ENCODE data around the gene CXCL9. TPM values are rescaled to one million over a fixed set of nuclear protein-coding genes. Genes with fewer than 3 reads are reported as not detected.
A peak's percentile ranks its signal among the peaks of the same experiment; 100 is the strongest.

The CXCL9 gene
- polyA plus RNA-seq, 1 experiment = not detected

DNA sequence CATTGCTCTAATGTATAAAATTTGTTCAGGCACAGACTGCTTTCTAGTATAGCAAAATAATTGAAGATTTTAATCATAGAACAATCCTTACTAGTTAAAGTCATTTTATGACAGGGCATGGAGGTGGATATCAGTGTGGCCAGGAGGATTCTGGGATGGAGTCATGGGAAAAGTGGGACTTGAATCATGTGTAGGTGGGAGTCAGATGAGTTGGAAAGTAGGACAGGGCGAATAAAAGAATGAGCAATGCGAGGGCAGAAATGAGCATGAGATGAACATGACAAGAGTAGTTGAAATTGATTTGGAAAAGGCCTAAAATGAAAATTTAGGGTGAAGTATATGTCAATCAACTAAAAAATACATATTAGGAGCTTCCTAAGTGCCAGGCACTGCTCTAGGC, 9.4 kb downstream of the CXCL9 start:
- TF ChIP-seq CTCF (IDR thresholded peaks at IDR 0.05; ENCODE audit: low read depth, low read length) = no peak
- no peak for DNase-seq (ENCODE audit: low read depth, low spot score)
- POLR2A ChIA-PET = no interaction called here
- Histone ChIP-seq H3K9me3 (ENCODE audit: control insufficient read depth, insufficient read depth, low read length) (no peaks in the 10 kb centered on the region), H3K27ac (ENCODE audit: low read depth, low read length) (no peak overlapping the region), H3K27me3 (ENCODE audit: control insufficient read depth, insufficient read depth, low read length) (no peaks in the 10 kb centered on the region), H3K4me3 (ENCODE audit: low read depth, low read length) (no peak overlapping the region)
- CTCF ChIA-PET = interaction anchor here (0.5 to 4.8 kb wide), 3 partner anchors 65 to 1420 kb away, joined by 3 to 64 read pairs (median 41); no protein-coding TSS in a partner anchor

GRCh38 chr4:75997081-75997480, 10.2 kb downstream of the CXCL9 start:
- Histone ChIP-seq H3K27me3 (ENCODE audit: control insufficient read depth, insufficient read depth, low read length) (no peaks in the 10 kb centered on the region), H3K27ac (ENCODE audit: low read depth, low read length) (no peak overlapping the region), H3K9me3 (ENCODE audit: control insufficient read depth, insufficient read depth, low read length) (no peaks in the 10 kb centered on the region), H3K4me3 (ENCODE audit: low read depth, low read length) (no peak overlapping the region)
- DNase-seq (ENCODE audit: low read depth, low spot score) = no peak
- CTCF ChIA-PET = interaction anchor here (0.9 to 6.2 kb wide), 12 partner anchors 13 to 508 kb away, joined by 3 to 163 read pairs (median 14); partner anchors contain the start of gene ART3
- no peak for TF ChIP-seq CTCF (IDR thresholded peaks at IDR 0.05; ENCODE audit: low read depth, low read length)
- POLR2A ChIA-PET = no interaction called here

DNA sequence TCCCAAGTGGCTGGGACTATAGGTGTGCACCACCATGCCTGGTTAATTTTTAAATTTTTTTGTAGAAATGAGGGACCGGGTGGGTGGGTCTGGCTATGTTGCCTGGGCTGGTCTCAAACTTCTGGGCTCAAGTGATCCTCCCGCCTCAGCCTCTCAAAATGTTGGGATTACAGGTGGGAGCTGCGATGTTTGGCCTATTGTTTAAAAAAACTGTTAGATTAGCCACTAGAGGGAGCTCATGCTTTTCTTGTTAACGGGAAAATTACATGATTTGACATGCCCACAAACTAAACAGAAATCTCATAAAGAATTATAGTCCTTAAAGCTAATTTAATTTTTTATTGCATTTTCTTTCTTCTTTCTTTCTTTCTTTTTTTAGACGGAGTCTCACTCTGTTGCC, 11.6 kb downstream of the CXCL9 start:
- POLR2A ChIA-PET = interaction anchor here (0.6 to 0.7 kb wide), 2 partner anchors 71 to 1184 kb away, joined by 3 to 6 read pairs; no protein-coding TSS in a partner anchor
- CTCF ChIA-PET = interaction anchor here (0.6 to 6.2 kb wide), 48 partner anchors 8 to 844 kb away, joined by 3 to 163 read pairs (median 5); partner anchors contain the start of genes ART3, CXCL11 and CXCL9
- no peak overlapping the region for H3K27ac ChIP-seq (ENCODE audit: low read depth, low read length)
- no peaks in the 10 kb centered on the region for H3K27me3 ChIP-seq (ENCODE audit: control insufficient read depth, insufficient read depth, low read length)
- no peaks in the 10 kb centered on the region for H3K9me3 ChIP-seq (ENCODE audit: control insufficient read depth, insufficient read depth, low read length)
- H3K4me3 ChIP-seq (ENCODE audit: low read depth, low read length) = no peak overlapping the region
- TF ChIP-seq CTCF (IDR thresholded peaks at IDR 0.05; ENCODE audit: low read depth, low read length) = peak; percentile 63
- no peak for DNase-seq (ENCODE audit: low read depth, low spot score)

- no peak for TF ChIP-seq CTCF (IDR thresholded peaks at IDR 0.05; ENCODE audit: low read depth, low read length)
- ChIA-PET CTCF (interaction anchor here (0.7 to 6.2 kb wide), 6 partner anchors 66 to 188 kb away, joined by 3 to 163 read pairs (median 4); no protein-coding TSS in a partner anchor), POLR2A (no interaction called here)
Measured at GRCh38 chr4:75992462-75992861, 14.8 kb downstream of the CXCL9 start.

GRCh38 chr4:75989846-75990528, 17.3 kb downstream of the CXCL9 start:
- no peak for TF ChIP-seq CTCF (IDR thresholded peaks at IDR 0.05; ENCODE audit: low read depth, low read length)
- Histone ChIP-seq H3K4me3 (ENCODE audit: low read depth, low read length) (peak overlapping the region; percentile 96), H3K9me3 (ENCODE audit: control insufficient read depth, insufficient read depth, low read length) (no peaks in the 10 kb centered on the region), H3K27ac (ENCODE audit: low read depth, low read length) (peak overlapping the region; percentile 73), H3K27me3 (ENCODE audit: control insufficient read depth, insufficient read depth, low read length) (no peaks in the 10 kb centered on the region)
- CTCF ChIA-PET = interaction anchor here (0.6 to 3.4 kb wide), 3 partner anchors 94 to 98 kb away, joined by 3 to 21 read pairs (median 5); no protein-coding TSS in a partner anchor
- DNase-seq (ENCODE audit: low read depth, low spot score) = no peak
- POLR2A ChIA-PET = no interaction called here

More at GRCh38 chr4:75992462-75992861, 14.8 kb downstream of the CXCL9 start:
- Histone ChIP-seq H3K27me3 (ENCODE audit: control insufficient read depth, insufficient read depth, low read length) (no peaks in the 10 kb centered on the region), H3K4me3 (ENCODE audit: low read depth, low read length) (no peak overlapping the region), H3K9me3 (ENCODE audit: control insufficient read depth, insufficient read depth, low read length) (no peaks in the 10 kb centered on the region), H3K27ac (ENCODE audit: low read depth, low read length) (no peak overlapping the region)
- DNase-seq (ENCODE audit: low read depth, low spot score) = no peak
